HEK293 (cell line): ENCODE results near the gene PIK3R3.
A peak's percentile ranks its signal among the peaks of the same experiment; 100 is the strongest.

Experiments
- CTCF ChIA-PET: fragments of 350-600 bp; formaldehyde crosslinking; extraction: SDS; loops from one replicate; lab custom pipeline; 2021; ENCODE audit warnings: antibody characterized with exemption; lab: Yijun Ruan, JAX
- POLR2A ChIA-PET: fragments of 300-600 bp; formaldehyde crosslinking; extraction: SDS; loops from one replicate; lab custom pipeline; 2020; ENCODE audit warnings: antibody characterized with exemption, inconsistent platforms; lab: Yijun Ruan, JAX
- H3K27ac ChIP-seq: fragments of 200-500 bp; sonication (Bioruptor generic); 2 replicates; pipeline ENCODE4 v1.5.1; 2014; ENCODE audit warnings: low read depth, low read length, control low read depth, inconsistent platforms; ENCODE audit errors: extremely low read depth
- H3K36me3 ChIP-seq, 2 experiments: fragments of 200-500 bp in 1 of 2; sonication (Bioruptor generic) in 1 of 2; 1 replicate in 1 of 2; 2 replicates in 1 of 2; pipeline ENCODE4 v1.5.1; 2014 to 2017; ENCODE audit warnings: inconsistent platforms in 2 of 2, low read length in 2 of 2; ENCODE audit not compliant: control insufficient read depth in 2 of 2, insufficient read depth in 1 of 2
- H3K4me1 ChIP-seq: fragments of 200-500 bp; sonication (Bioruptor generic); 2 replicates; pipeline ENCODE4 v1.5.1; 2014; ENCODE audit warnings: mild to moderate bottlenecking, low read length, inconsistent platforms; ENCODE audit not compliant: control insufficient read depth, insufficient read depth
- H3K4me3 ChIP-seq: 2 replicates; pipeline ENCODE4 v1.5.1; 2011; ENCODE audit warnings: low read depth, mild to moderate bottlenecking, control low read depth, low read length, moderate library complexity
- H3K9me3 ChIP-seq: fragments of 200-500 bp; sonication (Bioruptor generic); 2 replicates; pipeline ENCODE4 v1.5.1; 2014; ENCODE audit warnings: low read depth, low read length, inconsistent platforms; ENCODE audit not compliant: control insufficient read depth, insufficient read depth
- HOXC10 ChIP-seq: sonication (generic); formaldehyde crosslinking; IDR thresholded peaks from 2 replicates; pipeline ENCODE4 v1.8.1; 2023; ENCODE audit warnings: mild to moderate bottlenecking, missing genetic modification reagents
- MZF1 ChIP-seq: fragments of 450-650 bp; formaldehyde crosslinking; IDR thresholded peaks from 2 replicates; pipeline ENCODE4 v1.5.1; 2017; ENCODE audit warnings: missing biosample characterization, missing genetic modification characterization, borderline replicate concordance
- PRDM10 ChIP-seq: fragments of 450-650 bp; formaldehyde crosslinking; IDR thresholded peaks from 2 replicates; pipeline ENCODE4 v1.5.1; 2016; ENCODE audit warnings: missing biosample characterization, missing genetic modification characterization
- SALL2 ChIP-seq: fragments of 450-650 bp; formaldehyde crosslinking; IDR thresholded peaks from 2 replicates; pipeline ENCODE4 v1.5.0; 2017; ENCODE audit warnings: missing biosample characterization, mild to moderate bottlenecking, missing genetic modification characterization, borderline replicate concordance
- ZBTB17 ChIP-seq: fragments of 450-650 bp; formaldehyde crosslinking; IDR thresholded peaks from 2 replicates; pipeline ENCODE4 v1.5.1; 2016; ENCODE audit warnings: missing biosample characterization, missing genetic modification characterization
- ZBTB48 ChIP-seq: fragments of 450-650 bp; formaldehyde crosslinking; IDR thresholded peaks from 2 replicates; pipeline ENCODE4 v1.5.1; 2016; ENCODE audit warnings: missing biosample characterization, missing genetic modification characterization
- ZBTB7A ChIP-seq: fragments of 450-650 bp; formaldehyde crosslinking; IDR thresholded peaks from 2 replicates; pipeline ENCODE4 v1.5.1; 2016; ENCODE audit warnings: low read depth, missing biosample characterization, missing genetic modification characterization
- ZFHX2 ChIP-seq: fragments of 450-650 bp; formaldehyde crosslinking; conservative IDR thresholded peaks from 2 replicates; pipeline ENCODE4 v1.5.1; 2016; ENCODE audit warnings: missing biosample characterization, missing genetic modification characterization
- ZFP3 ChIP-seq: fragments of 450-650 bp; formaldehyde crosslinking; IDR thresholded peaks from 2 replicates; pipeline ENCODE4 v1.5.1; 2016; ENCODE audit warnings: low read depth, missing biosample characterization, missing genetic modification characterization
- ZNF324 ChIP-seq: fragments of 450-650 bp; formaldehyde crosslinking; IDR thresholded peaks from 2 replicates; pipeline ENCODE4 v1.5.1; 2016; ENCODE audit warnings: missing biosample characterization, missing genetic modification characterization
- ZNF335 ChIP-seq: fragments of 450-650 bp; formaldehyde crosslinking; conservative IDR thresholded peaks from 2 replicates; pipeline ENCODE4 v1.5.1; 2016; ENCODE audit warnings: missing biosample characterization, missing genetic modification characterization
- ZNF341 ChIP-seq: fragments of 450-650 bp; formaldehyde crosslinking; IDR thresholded peaks from 2 replicates; pipeline ENCODE4; 2016; ENCODE audit warnings: low read depth, missing biosample characterization, missing genetic modification characterization
- ZNF350 ChIP-seq: fragments of 450-650 bp; formaldehyde crosslinking; IDR thresholded peaks from 2 replicates; pipeline ENCODE4 v1.5.0; 2017; ENCODE audit warnings: missing biosample characterization, mild to moderate bottlenecking, missing genetic modification characterization
- ZNF624 ChIP-seq: fragments of 450-650 bp; formaldehyde crosslinking; IDR thresholded peaks from 2 replicates; pipeline ENCODE4 v1.5.1; 2017; ENCODE audit warnings: missing biosample characterization, missing genetic modification characterization
- ZNF664 ChIP-seq: fragments of 450-650 bp; formaldehyde crosslinking; IDR thresholded peaks from 2 replicates; pipeline ENCODE4 v1.5.1; 2016; ENCODE audit warnings: missing biosample characterization, missing genetic modification characterization
- ZSCAN16 ChIP-seq: fragments of 450-650 bp; formaldehyde crosslinking; IDR thresholded peaks from 2 replicates; pipeline ENCODE4 v1.5.1; 2016; ENCODE audit warnings: missing biosample characterization, missing genetic modification characterization
- TF ChIP-seq, protein P1 (sequence below): fragments of 450-650 bp; formaldehyde crosslinking; IDR thresholded peaks from 2 replicates; pipeline ENCODE4 v1.5.1; 2016; ENCODE audit warnings: missing biosample characterization, missing genetic modification characterization
- TF ChIP-seq, protein P2 (sequence below): IDR thresholded peaks from 2 replicates; pipeline ENCODE4 v1.6.1; 2011; ENCODE audit warnings: mild to moderate bottlenecking, low read depth, low read length, borderline replicate concordance
- TF ChIP-seq, protein P3 (sequence below): fragments of 450-650 bp; formaldehyde crosslinking; IDR thresholded peaks from 2 replicates; pipeline ENCODE4 v1.5.1; 2016; ENCODE audit warnings: missing biosample characterization, missing genetic modification characterization

The PIK3R3 gene

GRCh38 chr1:46176211-46176865, 43.9 kb upstream of the PIK3R3 start, which contains the start of gene P3R3URF:
P3R3URF (minus strand) TSS chr1:46176488; CDS start chr1:46176471, 17 bp downstream.
- ChIA-PET CTCF (interaction anchor here (1.9 to 9.3 kb wide), 2 partner anchors 48 to 140 kb away, joined by 4 to 148 read pairs; no protein-coding TSS in a partner anchor), POLR2A (no interaction called here)

GRCh38 chr1:46175243-46175642, 42.8 kb upstream of the PIK3R3 start:
- H3K4me1 ChIP-seq, result no peaks in the 10 kb centered on the region; the same call in 1 of the 2 replicates
- no peak overlapping the region for H3K27ac ChIP-seq
- H3K4me3 ChIP-seq, result no peak overlapping the region
- TF ChIP-seq ZFHX2 (tag by site-specific recombination) (0 out of 2 replicates have a peak, but pooled peaks have one; percentile 23), HOXC10 (CRISPR knock-in tag) (no peak), ZBTB48 (tag by site-specific recombination) (peak; percentile 11; the same call in 1 of the 2 replicates)
- POLR2A ChIA-PET, result no interaction called here
- CTCF ChIA-PET, result interaction anchor here (0.9 to 2.3 kb wide), 2 partner anchors 48 to 139 kb away, joined by 3 to 12 read pairs; no protein-coding TSS in a partner anchor
- no peaks in the 10 kb centered on the region for H3K9me3 ChIP-seq
- H3K36me3 ChIP-seq, result no peaks in the 10 kb centered on the region

More at GRCh38 chr1:46176211-46176865, 43.9 kb upstream of the PIK3R3 start, which contains the start of gene P3R3URF:
- Histone ChIP-seq H3K4me3 (no peak within 1 kb of the TSS), H3K36me3 (no peaks in the 10 kb centered on the region), H3K9me3 (no peaks in the 10 kb centered on the region), H3K27ac (no peak within 1 kb of the TSS), H3K4me1 (no peaks in the 10 kb centered on the region; the same call in 1 of the 2 replicates)
- TF ChIP-seq ZNF664 (tag by site-specific recombination) (peak; percentile 48; the same call in 1 of the 2 replicates), ZNF350 (tag by site-specific recombination) (no peak), ZFP3 (tag by site-specific recombination) (no peak), ZSCAN16 (no peak)
- TF ChIP-seq, protein P1, sequence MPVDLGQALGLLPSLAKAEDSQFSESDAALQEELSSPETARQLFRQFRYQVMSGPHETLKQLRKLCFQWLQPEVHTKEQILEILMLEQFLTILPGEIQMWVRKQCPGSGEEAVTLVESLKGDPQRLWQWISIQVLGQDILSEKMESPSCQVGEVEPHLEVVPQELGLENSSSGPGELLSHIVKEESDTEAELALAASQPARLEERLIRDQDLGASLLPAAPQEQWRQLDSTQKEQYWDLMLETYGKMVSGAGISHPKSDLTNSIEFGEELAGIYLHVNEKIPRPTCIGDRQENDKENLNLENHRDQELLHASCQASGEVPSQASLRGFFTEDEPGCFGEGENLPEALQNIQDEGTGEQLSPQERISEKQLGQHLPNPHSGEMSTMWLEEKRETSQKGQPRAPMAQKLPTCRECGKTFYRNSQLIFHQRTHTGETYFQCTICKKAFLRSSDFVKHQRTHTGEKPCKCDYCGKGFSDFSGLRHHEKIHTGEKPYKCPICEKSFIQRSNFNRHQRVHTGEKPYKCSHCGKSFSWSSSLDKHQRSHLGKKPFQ (tag by site-specific recombination), result no peak
- TF ChIP-seq, protein P2, sequence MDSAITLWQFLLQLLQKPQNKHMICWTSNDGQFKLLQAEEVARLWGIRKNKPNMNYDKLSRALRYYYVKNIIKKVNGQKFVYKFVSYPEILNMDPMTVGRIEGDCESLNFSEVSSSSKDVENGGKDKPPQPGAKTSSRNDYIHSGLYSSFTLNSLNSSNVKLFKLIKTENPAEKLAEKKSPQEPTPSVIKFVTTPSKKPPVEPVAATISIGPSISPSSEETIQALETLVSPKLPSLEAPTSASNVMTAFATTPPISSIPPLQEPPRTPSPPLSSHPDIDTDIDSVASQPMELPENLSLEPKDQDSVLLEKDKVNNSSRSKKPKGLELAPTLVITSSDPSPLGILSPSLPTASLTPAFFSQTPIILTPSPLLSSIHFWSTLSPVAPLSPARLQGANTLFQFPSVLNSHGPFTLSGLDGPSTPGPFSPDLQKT, result no peak

DNA sequence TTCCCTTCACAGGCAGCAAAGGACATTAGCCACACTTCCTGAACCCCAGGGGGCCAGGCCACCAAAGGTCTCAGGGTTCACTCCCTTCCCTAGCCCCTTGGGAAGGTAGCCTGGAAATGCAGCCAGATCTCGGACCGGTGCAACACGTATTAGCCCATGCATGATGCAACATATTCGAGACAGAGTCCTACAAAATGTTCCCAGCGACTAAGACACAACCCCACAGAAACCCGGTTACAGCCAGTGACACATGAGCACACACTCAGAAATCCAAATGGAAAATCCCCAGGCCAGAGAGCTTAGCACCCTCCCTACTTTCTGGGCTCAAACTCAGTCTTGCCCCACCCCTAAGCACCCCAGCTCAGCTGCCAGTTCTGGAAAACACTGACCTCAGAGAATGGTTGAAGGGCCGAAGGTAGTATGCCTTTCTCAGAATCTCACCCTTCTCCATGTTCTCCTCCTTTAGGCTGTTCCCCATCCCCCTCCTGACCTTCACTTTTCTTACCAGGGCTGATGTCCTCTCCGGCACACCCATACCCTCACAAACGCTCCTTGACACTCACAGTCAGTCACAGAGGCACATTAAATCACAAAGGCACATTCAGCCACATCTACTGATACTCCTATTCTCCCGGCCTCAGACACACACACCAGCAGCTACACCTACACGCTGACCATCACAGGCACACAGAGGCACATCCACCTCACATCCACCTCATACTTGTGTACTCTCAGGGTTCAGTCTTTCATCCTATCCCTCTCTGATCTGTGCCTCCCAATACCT, 42.2 kb upstream of the PIK3R3 start, which contains the start of gene TSPAN1:
Gene TSPAN1 (plus strand): TSS at position 640 of the 784 bp plus-strand sequence. CDS start 6,021 bp downstream, outside the sequence.
- Histone ChIP-seq H3K36me3 (no peaks in the 10 kb centered on the region), H3K9me3 (no peaks in the 10 kb centered on the region), H3K27ac (no peak within 1 kb of the TSS), H3K4me1 (no peaks in the 10 kb centered on the region; the same call in 1 of the 2 replicates), H3K4me3 (no peak within 1 kb of the TSS)
- ChIA-PET POLR2A (no interaction called here), CTCF (interaction anchor here (2.3 kb wide), 1 partner anchor 138 kb away, joined by 12 read pairs; no protein-coding TSS in a partner anchor)
- TF ChIP-seq ZBTB7A (tag by site-specific recombination) (no peak), MZF1 (tag by site-specific recombination) (peak; percentile 19; the same call in 1 of the 2 replicates), ZBTB17 (tag by site-specific recombination) (peak; percentile 25; the same call in 1 of the 2 replicates), SALL2 (tag by site-specific recombination) (0 out of 2 replicates have a peak, but pooled peaks have one; percentile 23), ZNF335 (tag by site-specific recombination) (peak; percentile 45; the same call in 1 of the 2 replicates), ZNF341 (tag by site-specific recombination) (peak; percentile 48), PRDM10 (tag by site-specific recombination) (peak; percentile 43; the same call in 1 of the 2 replicates), ZNF324 (tag by site-specific recombination) (no peak), ZNF624 (tag by site-specific recombination) (0 out of 2 replicates have a peak, but pooled peaks have one; percentile 23)
- TF ChIP-seq, protein P3, sequence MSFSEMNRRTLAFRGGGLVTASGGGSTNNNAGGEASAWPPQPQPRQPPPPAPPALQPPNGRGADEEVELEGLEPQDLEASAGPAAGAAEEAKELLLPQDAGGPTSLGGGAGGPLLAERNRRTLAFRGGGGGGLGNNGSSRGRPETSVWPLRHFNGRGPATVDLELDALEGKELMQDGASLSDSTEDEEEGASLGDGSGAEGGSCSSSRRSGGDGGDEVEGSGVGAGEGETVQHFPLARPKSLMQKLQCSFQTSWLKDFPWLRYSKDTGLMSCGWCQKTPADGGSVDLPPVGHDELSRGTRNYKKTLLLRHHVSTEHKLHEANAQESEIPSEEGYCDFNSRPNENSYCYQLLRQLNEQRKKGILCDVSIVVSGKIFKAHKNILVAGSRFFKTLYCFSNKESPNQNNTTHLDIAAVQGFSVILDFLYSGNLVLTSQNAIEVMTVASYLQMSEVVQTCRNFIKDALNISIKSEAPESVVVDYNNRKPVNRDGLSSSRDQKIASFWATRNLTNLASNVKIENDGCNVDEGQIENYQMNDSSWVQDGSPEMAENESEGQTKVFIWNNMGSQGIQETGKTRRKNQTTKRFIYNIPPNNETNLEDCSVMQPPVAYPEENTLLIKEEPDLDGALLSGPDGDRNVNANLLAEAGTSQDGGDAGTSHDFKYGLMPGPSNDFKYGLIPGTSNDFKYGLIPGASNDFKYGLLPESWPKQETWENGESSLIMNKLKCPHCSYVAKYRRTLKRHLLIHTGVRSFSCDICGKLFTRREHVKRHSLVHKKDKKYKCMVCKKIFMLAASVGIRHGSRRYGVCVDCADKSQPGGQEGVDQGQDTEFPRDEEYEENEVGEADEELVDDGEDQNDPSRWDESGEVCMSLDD (tag by site-specific recombination), result peak; percentile 64; the same call in 1 of the 2 replicates
